ENCODE data around the gene PLPPR1. TPM values are rescaled to one million over a fixed set of nuclear protein-coding genes. Genes with fewer than 3 reads are reported as not detected.

The PLPPR1 gene
- total and polyA plus RNA-seq, 2 of the 4 experiments (the other 2 are of a cell fraction) = not detected

DNA sequence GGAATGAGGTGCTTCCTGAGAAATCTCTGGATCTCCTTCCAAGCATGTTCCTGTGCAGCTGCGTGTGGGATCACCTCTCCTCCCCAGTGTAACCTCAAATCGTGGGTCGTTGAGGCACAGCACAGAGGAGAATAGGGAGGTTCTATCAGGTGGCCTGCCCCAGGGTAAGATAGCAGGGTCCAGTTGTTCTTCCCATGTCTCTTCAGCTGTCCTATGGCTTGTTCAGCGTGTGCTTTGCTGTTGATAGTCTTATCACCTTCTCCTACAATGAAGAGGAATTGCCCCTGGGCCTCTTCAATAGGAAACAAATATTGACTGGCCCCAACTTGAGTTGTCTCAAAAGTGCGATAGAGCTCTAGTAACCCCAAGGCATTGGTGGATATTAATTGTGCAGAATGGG, 333.9 kb downstream of the PLPPR1 start:
- Histone ChIP-seq H2BK120ac (ENCODE audit: low read depth, low read length) (no peak overlapping the region), H4K20me1 (ENCODE audit: insufficient read depth, low read length) (no peaks in the 10 kb centered on the region), H3K4me2 (ENCODE audit: low read depth, low read length) (no peak overlapping the region), H3K27me3 (ENCODE audit: control insufficient read depth, insufficient read depth, low read length) (no peaks in the 10 kb centered on the region), H3K9me1 (ENCODE audit: insufficient read depth, low read length) (no peaks in the 10 kb centered on the region), H3K9me3 (ENCODE audit: control insufficient read depth, insufficient read depth, low read length) (no peaks in the 10 kb centered on the region), H3K27ac (ENCODE audit: insufficient read depth, low read length) (no peak overlapping the region), H4K8ac (ENCODE audit: low read depth in 2 of 2, low read length in 2 of 2) (no peak overlapping the region), H3K4me1 (ENCODE audit: control insufficient read depth, insufficient read depth, low read length) (no peaks in the 10 kb centered on the region), H4K91ac (ENCODE audit: insufficient read depth, low read depth, low read length) (no peak overlapping the region), H2AFZ (replicated peaks; ENCODE audit: low read length, poor library complexity) (no peak overlapping the region), H3K9ac (ENCODE audit: low read depth, low read length) (no peak overlapping the region), H3K79me1 (ENCODE audit: low read depth in 1 of 2, low read length in 2 of 2) (no peaks in the 10 kb centered on the region), H3K56ac (ENCODE audit: extremely low read depth, insufficient read depth, low read length) (no peak overlapping the region), H2AK5ac (ENCODE audit: low read depth, low read length) (no peak overlapping the region), H3K36me3 (ENCODE audit: control insufficient read depth, insufficient read depth, low read length) (no peaks in the 10 kb centered on the region), H2BK20ac (ENCODE audit: low read depth, low read length) (no peak overlapping the region), H3K4ac (ENCODE audit: low read depth, low read length) (no peak overlapping the region), H2AK9ac (replicated peaks; ENCODE audit: low read depth, low read length, poor library complexity) (no peak overlapping the region), H4K5ac (ENCODE audit: low read depth, low read length) (no peak overlapping the region), H3K4me3 (ENCODE audit: insufficient read depth, low read depth, low read length) (no peak overlapping the region), H3K18ac (ENCODE audit: low read depth, low read length) (no peak overlapping the region), H3K23ac (ENCODE audit: low read depth, low read length) (no peak overlapping the region), H2BK5ac (ENCODE audit: low read depth, low read length, poor library complexity, severe bottlenecking) (no peak overlapping the region), H3K14ac (replicated peaks; ENCODE audit: low read depth, low read length) (no peak overlapping the region), H2BK15ac (ENCODE audit: low read depth, low read length) (no peak overlapping the region)
- in situ Hi-C loops (cut with MboI; ENCODE audit: low sequenced_read_pairs) = no loop called here
- CTCF ChIA-PET = no interaction called here
- intact Hi-C loops (cut with micrococcal nuclease) = no loop called here
- TF ChIP-seq, protein P1, sequence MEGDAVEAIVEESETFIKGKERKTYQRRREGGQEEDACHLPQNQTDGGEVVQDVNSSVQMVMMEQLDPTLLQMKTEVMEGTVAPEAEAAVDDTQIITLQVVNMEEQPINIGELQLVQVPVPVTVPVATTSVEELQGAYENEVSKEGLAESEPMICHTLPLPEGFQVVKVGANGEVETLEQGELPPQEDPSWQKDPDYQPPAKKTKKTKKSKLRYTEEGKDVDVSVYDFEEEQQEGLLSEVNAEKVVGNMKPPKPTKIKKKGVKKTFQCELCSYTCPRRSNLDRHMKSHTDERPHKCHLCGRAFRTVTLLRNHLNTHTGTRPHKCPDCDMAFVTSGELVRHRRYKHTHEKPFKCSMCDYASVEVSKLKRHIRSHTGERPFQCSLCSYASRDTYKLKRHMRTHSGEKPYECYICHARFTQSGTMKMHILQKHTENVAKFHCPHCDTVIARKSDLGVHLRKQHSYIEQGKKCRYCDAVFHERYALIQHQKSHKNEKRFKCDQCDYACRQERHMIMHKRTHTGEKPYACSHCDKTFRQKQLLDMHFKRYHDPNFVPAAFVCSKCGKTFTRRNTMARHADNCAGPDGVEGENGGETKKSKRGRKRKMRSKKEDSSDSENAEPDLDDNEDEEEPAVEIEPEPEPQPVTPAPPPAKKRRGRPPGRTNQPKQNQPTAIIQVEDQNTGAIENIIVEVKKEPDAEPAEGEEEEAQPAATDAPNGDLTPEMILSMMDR (conservative IDR thresholded peaks at IDR 0.05; ENCODE audit: low read depth, low read length) = no peak
- TF ChIP-seq ELK1 (IDR thresholded peaks at IDR 0.05; ENCODE audit: borderline replicate concordance, low read depth, low read length) (no peak), SMC3 (IDR thresholded peaks at IDR 0.05; ENCODE audit: low read depth, low read length) (no peak), RCOR1 (IDR thresholded peaks at IDR 0.05; ENCODE audit: insufficient replicate concordance, low read length) (no peak), FOS (IDR thresholded peaks at IDR 0.05; ENCODE audit: low read depth, low read length) (no peak), RAD21 (IDR thresholded peaks at IDR 0.05; ENCODE audit: low read length) (no peak), MXI1 (IDR thresholded peaks at IDR 0.05; ENCODE audit: borderline replicate concordance, low read depth, low read length) (no peak)
- 100% methylated on average over 1 of the region's 5 CpGs; no CpG with 5 or more reads in 1 of the 2 experiments for WGBS, 2 experiments (ENCODE audit: extremely low coverage in 2 of 2, insufficient read length in 1 of 2)
- BruUV-seq (replicated peaks) = no TSS peak
- dilution Hi-C loops (cut with HindIII; ENCODE audit: low sequenced_read_pairs, unreplicated experiment) = no loop called here
- DNase-seq (no peak), ATAC-seq (ENCODE audit: low read depth) (no peak)
- POLR2A ChIA-PET (ENCODE audit: unreplicated experiment) = no interaction called here
